AG10803 (cell line): ENCODE data around the gene CLSTN2.

ENCODE experiments used
- DNase-seq: peaks from one replicate; pipeline ENCODE4 v3.0.0; 2010; ENCODE audit warnings: low read depth
- H3K4me3 ChIP-seq: 2 replicates; pipeline ENCODE4 v1.5.1; 2011; ENCODE audit warnings: mild to moderate bottlenecking, low read length, control low read depth
- TF ChIP-seq, protein P1 (sequence below): conservative IDR thresholded peaks from 2 replicates; pipeline ENCODE4 v1.5.1; 2011; ENCODE audit warnings: mild to moderate bottlenecking, low read length, control low read depth, inconsistent platforms

The CLSTN2 gene

DNA sequence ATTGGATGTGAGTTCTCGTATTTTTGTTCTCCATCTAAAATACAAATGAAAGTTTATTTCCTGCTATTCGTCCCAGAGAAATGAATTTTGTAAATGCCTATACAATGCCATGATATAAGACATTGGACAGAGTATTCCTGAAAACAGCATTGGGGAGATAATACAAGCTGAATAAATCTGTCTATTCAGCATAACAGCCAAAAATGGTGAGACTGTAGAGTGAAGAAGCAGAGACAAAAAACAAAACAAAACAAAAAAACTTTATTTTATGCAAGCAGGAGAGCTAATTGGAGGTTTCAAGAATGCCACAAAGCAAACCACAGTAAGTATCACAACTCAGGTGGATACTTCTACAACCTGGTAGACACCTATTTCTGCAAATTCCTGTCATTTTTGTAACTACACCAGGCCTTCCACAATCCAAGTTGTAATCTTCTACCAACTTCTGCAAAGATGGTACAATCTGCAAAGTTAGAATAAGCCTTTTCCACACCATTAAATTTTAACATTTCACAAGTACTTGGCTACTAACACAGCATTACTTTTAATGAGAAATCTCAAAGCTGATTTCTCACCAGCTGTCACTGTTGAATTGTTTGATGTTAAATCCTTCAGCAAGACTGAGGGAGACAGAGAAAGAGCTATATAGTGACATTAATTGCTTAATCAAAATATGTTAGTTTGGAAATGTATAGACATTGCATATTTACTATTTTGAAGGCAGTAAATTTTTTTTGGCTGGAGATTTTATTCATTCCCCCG, 163.1 kb downstream of the CLSTN2 start:
- TF ChIP-seq, protein P1, sequence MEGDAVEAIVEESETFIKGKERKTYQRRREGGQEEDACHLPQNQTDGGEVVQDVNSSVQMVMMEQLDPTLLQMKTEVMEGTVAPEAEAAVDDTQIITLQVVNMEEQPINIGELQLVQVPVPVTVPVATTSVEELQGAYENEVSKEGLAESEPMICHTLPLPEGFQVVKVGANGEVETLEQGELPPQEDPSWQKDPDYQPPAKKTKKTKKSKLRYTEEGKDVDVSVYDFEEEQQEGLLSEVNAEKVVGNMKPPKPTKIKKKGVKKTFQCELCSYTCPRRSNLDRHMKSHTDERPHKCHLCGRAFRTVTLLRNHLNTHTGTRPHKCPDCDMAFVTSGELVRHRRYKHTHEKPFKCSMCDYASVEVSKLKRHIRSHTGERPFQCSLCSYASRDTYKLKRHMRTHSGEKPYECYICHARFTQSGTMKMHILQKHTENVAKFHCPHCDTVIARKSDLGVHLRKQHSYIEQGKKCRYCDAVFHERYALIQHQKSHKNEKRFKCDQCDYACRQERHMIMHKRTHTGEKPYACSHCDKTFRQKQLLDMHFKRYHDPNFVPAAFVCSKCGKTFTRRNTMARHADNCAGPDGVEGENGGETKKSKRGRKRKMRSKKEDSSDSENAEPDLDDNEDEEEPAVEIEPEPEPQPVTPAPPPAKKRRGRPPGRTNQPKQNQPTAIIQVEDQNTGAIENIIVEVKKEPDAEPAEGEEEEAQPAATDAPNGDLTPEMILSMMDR, result no peak
- no peak for DNase-seq
- no peak overlapping the region for H3K4me3 ChIP-seq

DNA sequence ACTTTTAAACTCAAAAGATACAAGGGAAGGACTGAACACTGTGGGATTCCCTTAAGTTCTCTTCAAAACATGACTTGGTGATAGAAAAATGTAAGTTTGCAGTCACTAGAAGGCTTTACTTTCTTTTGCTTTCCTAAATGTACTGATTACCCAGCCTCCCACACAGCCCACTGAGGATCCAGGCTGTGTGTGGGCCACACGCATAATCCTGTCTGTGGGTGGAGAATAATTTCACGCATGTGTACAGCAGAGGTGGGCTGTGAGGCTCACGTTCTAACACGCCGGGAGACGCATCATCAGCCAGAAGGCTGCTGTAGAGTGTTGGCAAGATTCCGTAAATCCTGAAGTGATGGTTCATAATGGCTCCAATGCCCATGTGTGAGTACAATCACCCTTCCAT, 165.5 kb downstream of the CLSTN2 start:
- TF ChIP-seq, protein P1, result no peak
- H3K4me3 ChIP-seq, result no peak overlapping the region
- no peak for DNase-seq

DNA sequence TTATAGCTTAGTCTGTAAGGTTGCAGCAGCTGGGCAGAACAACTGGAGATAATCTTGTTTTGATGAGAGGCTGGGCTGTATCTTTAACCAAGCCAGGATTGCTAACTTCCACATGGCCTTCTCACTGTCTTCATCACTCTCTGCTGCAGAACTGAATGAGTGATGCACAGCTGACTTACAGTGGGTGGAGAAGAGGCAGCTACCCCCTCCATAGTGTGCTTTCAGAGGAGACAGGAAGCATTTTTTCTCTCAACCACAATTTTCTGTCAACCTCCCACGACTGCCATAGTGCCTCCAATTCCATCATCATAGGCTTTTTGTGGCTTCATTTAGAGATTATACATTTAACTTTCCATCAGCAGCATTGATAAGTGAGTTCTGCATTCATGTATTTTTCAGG, 168.2 kb downstream of the CLSTN2 start:
- TF ChIP-seq, protein P1, result no peak
- DNase-seq, result no peak
- no peak overlapping the region for H3K4me3 ChIP-seq

DNA sequence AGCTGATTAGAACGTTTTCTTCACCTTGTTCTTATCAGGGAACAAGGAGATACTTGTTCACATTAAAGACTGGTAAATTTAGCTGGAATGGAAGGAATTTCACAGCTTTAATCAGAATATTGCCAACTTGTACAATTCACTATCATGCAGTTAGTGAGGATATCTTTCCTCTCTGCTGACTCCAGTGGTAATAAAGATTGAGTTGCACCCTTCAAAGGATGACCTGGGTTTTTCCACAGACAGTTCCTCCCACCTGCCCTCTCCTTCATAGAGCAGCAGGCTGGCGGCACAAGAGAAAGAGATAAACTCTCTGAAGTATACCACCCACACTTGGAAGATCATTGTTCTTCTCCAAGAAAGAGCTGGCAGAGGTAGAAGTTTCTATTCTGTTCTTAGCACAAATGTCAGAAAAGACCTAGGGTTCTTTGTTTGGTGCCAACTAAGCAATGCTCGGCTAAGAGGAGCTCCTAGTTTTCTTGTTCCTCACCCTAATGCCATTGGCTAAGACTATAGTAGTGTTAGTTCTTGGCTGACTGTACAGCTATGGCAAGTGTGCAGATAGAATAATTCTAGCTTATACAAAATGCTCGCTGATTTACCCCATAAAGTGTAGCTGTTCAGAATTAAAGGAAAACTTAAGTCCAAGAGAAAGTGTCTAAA, 169.1 kb downstream of the CLSTN2 start:
- no peak for DNase-seq

DNA sequence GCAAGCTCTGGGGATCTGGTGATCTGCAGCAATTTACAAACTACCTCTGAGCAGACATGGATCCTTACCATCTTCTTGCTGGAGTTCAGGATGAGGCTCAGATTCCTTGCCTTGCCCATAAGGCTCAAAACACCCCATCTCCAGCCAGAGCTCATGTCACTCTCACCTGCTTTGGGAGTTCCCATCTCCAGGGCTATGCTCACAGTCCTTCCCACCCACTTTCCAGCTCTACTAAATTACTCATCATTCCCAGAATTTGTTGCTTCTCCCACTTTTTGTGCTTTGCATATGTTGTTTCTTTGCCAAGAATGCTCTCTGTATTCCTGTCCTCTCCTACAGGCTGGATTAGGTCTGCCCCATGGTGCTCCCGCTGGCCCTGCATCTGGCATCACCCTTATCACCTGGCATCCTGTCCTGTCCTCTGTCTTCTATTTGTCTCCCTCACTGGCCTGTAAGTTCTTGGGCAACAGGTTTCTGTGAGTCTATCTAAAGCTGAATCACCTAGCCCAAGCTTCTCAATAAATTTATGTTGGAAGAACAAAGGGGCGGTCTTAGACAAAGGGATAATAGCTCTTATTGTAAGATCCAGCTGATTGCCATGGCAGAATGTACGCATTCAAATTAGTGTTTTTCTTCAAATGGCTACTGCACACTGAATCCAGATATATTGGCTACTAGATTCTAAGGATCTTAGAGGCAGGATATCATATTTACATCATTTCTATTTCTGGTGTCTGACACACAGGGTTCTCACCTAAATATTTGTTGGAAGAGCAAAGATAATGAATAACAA, 179.2 kb downstream of the CLSTN2 start:
- no peak for DNase-seq
- TF ChIP-seq, protein P1, result no peak
- H3K4me3 ChIP-seq, result no peak overlapping the region

More for the DNA sequence above, 169.1 kb downstream of the CLSTN2 start:
- no peak overlapping the region for H3K4me3 ChIP-seq
- TF ChIP-seq, protein P1, result no peak

GRCh38 chr3:140114789-140115080, 179.8 kb downstream of the CLSTN2 start:
- DNase-seq, result no peak
- TF ChIP-seq, protein P1, result no peak
- no peak overlapping the region for H3K4me3 ChIP-seq
